ENCODE measurements around the gene ESAM.

Gene ESAM

GRCh38 chr11:124753205-124753604, 8.9 kb downstream of the ESAM start:
- DNase-seq (ENCODE audit: low spot score): peak; percentile 52

- peak; percentile 7 for DNase-seq (ENCODE audit: low spot score)
Measured at GRCh38 chr11:124752471-124753102, 9.5 kb downstream of the ESAM start.

- DNase-seq (ENCODE audit: low spot score): peak; percentile 3
Measured at GRCh38 chr11:124751741-124752470, 10.2 kb downstream of the ESAM start, which contains the start of gene VSIG2. Gene VSIG2, minus strand, starts transcription at chr11:124752255. Its CDS starts 118 bp downstream, at chr11:124752137.

DNA sequence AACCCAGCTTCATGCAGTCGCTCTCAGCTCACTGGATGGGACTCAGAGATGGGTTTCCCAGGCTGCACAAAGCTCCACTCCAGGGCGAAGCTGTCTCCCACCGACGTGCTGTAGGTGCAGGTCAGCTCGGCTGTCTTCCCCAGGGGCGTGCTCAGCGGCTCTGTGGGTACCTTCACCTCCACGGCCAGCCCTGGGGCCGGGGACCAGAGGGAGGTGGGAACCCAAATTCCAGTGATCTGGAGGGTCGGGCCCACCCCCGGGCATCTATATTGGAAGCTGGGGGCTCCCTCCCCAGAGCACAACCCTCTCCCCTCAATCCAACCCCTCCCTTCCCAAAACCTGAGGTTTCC, 10.7 kb downstream of the ESAM start:
- no peak for DNase-seq (ENCODE audit: low spot score)

DNA sequence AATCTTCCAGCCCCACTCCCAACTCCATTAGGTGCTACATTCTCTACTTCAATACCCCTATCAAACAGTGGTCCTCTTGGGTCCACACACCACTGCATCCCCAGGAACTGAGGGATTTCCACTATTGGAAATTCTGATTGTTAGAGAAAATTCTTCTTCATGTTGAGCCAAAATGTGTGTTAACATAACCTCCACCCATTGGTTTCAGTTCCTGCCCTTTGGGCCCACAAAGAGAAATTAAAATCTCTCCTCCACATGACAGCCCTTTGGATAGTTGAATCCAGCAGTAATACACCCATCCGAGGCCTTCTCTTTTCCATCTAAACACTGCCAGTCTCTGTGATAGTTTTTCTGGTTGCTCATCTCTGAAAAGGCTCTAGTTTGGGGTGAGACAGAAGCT, 12.2 kb downstream of the ESAM start:
- DNase-seq (ENCODE audit: low spot score): peak; percentile 5

DNA sequence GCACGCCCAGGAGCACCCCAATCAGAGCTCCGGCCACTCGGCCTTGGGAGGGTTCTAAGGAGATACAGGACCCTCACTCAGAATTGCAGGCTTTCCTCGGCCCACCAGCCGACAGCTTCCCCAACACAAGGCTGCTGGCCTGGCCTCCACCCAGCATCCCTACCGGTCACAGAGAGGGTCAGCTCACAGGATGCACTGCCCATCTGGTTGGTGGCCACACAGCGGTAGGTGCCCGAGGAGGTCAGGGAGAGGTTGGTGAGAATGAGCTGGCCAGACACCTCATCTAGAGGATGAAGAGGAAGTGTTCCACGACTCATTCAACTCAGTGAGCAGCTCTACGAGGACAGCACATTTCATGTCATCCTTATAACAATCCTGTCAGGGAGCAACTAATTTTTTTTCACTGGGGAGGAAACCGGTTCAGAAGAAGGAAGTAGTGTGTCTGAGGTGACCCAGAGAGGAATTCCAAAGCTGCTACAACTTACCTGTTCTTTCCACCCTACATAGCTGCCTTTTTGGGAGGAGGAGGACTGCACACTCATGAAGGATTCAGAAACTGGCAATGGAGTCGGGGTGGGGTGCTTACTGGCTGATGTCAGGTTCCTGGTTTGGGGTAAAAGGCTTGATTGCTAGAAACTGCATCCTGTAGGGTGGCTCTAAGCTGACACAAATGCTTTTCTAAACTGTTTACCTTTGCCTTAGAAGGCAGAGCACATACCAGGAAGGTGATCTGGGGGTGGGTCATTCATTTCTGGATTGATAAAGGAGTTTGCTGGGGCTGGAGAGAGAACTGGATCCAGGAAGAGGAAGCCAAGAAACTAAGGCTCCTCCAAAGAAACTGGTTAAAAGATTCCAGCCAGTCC, 13.4 kb downstream of the ESAM start:
- peak; percentile 62 for DNase-seq (ENCODE audit: low spot score)

DNA sequence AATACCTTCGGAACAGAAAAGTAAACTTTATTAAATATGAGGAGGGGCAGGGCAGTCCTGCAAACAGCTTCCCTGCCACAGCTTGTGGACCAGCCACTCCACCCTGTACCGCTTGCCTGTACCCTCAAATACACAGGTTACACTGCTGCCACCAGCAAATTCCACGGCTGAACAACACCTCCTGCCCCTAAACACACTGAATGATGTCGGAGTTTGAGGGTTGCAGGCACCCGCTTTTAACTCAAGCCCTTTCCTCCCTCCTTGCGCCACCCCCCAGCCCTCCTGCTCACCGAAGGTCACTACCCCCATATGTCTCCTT, 14.0 kb downstream of the ESAM start:
- DNase-seq (ENCODE audit: low spot score): peak; percentile 8

GRCh38 chr11:124747406-124748099, 14.5 kb downstream of the ESAM start:
- peak; percentile 14 for DNase-seq (ENCODE audit: low spot score)

DNA sequence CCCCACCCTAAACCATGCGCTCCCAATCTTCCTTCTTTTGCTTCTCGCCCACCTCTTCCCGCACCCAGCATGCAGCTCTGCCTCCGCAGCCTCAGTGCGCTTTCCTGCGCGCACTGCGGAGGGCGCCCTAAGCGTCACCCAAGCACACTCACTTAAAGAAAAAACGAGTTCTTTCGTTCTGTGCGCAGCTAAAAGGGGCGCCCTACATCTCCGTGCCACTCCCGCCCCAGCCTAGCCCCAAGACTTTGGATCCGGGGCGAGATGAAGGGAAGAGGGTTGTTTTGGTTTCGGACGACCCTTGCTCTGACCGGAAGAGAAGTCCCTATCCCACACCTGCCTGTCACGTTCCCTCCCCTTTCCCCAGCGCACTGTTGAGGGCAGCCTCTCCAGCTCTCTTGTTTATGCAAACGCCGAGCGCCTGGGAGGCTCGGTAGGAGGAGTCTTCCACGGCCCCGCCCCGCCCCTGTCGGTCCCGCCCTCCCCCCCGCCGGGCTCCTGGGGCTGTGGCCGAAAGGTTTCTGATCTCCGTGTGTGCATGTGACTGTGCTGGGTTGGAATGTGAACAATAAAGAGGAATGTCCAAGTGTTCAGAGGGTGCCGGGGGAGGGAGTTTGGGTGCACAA, 15.4 kb downstream of the ESAM start:
- DNase-seq (ENCODE audit: low spot score): peak; percentile 95

GRCh38 chr11:124745835-124746620, 16.1 kb downstream of the ESAM start:
- DNase-seq (ENCODE audit: low spot score): no peak

DNA sequence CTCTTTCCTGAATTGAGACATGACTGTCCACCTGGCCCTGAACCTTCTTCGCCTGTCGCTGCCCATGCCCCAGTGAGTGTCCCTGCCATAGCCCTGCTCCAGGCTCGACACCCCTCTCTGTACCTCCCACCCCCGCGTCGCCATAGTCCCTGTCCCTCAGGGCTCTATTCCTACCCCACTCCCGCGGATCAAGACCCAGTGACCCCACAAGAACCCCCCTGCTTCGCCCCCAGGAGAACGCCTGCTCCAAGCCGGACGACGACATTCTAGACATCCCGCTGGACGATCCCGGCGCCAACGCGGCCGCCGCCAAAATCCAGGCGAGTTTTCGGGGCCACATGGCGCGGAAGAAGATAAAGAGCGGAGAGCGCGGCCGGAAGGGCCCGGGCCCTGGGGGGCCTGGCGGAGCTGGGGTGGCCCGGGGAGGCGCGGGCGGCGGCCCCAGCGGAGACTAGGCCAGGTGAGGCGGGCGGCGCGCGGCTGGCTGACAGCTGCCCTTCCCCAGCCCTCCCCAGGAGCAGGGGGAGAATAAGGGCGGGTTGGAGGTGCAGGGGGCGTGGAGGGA, 16.7 kb downstream of the ESAM start:
- DNase-seq (ENCODE audit: low spot score): no peak

GRCh38 chr11:124743050-124743449, 19.0 kb downstream of the ESAM start:
- no peak for DNase-seq (ENCODE audit: low spot score)

GRCh38 chr11:124742555-124742954, 19.5 kb downstream of the ESAM start:
- no peak for DNase-seq (ENCODE audit: low spot score)

- DNase-seq (ENCODE audit: low spot score): peak; percentile 66
Measured at GRCh38 chr11:124740277-124740882, 21.7 kb downstream of the ESAM start.

DNA sequence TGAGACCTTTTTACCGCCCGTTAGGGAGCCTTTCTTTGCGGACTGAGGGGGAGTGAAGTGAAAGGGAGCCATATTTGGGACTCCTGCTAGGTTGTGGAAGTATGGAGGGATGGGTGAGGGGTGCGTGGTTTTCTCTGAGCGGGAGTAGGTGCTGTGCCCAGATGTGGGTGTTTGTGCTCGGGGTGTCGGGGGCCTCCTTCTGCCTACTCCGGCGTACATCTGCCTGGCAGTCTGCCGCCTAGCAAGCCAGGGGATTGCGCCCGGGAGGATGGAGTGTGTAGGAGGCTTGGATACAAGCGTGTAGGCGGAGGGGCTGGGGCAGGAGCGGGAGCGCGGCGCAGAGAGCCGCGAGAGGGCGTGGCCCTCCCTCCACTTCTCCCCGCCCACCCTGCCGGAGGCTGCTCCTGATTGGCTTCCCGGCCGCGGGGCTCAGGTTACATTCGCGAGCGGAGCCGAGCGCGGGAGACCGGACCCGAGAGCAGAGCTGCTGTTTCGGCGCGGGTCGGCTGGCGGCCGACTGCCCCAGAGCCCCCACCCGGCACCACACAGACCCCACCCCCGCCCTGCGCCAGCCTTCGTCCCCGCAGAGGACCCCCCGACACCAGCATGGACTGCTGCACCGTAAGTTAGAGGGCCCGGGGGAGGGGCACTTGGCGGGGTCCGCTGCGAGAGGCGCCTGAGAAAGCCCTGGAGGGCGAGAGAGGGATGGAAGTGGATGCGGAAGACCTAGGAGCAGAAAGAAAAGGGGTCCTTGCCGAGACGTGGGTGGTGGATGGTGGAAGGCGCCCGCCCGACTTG, 22.4 kb downstream of the ESAM start, which contains the start of gene NRGN:
TSS of gene NRGN (plus strand) at position 464 of the 798 bp plus-strand sequence. CDS start at position 607, 143 bp downstream.
- peak; percentile 98 for DNase-seq (ENCODE audit: low spot score)

- no peak for DNase-seq (ENCODE audit: low spot score)
Measured at GRCh38 chr11:124738713-124739478, 23.2 kb downstream of the ESAM start.

- DNase-seq (ENCODE audit: low spot score): no peak
Measured at GRCh38 chr11:124737638-124738305, 24.3 kb downstream of the ESAM start.

DNA sequence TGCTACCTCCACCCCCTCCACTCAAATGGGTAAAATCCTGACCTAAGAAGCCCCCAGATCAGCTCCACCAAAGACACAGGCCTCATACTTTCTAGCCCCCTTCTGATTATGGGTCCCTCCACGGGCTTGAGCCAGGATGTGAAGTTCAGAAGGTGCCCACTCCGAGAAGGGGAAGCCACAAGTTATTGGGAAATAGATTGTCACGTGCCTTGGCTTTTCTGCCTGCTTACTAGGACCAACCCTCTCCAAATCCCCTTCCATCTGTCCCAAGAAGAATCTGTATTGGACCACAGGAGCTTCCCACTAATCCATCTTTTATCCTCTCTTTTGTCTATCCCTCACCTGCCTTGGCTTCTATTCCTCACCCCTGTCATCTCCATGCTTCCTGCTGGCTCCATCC, 25.4 kb downstream of the ESAM start:
- DNase-seq (ENCODE audit: low spot score): no peak

Data from AG08396 (cell line).